GM19438 (cell line): ENCODE measurements around the gene LRIG1.

Source experiments
- ATAC-seq: cut with Tn5 transposase; IDR thresholded peaks from one replicate; pipeline ENCODE4 v1.9.1; 2021; ENCODE audit warnings: low read depth; ENCODE audit not compliant: unreplicated experiment

The LRIG1 gene

GRCh38 chr3:66451766-66452165, 49.1 kb downstream of the LRIG1 start:
- ATAC-seq, result no peak

- ATAC-seq, result no peak
Measured at GRCh38 chr3:66450390-66451022, 50.3 kb downstream of the LRIG1 start.

- ATAC-seq, result no peak
Measured at GRCh38 chr3:66449411-66449974, 51.3 kb downstream of the LRIG1 start.

GRCh38 chr3:66444146-66444644, 56.6 kb downstream of the LRIG1 start:
- ATAC-seq, result no peak

- ATAC-seq, result no peak
Measured at GRCh38 chr3:66443118-66443803, 57.6 kb downstream of the LRIG1 start.

- no peak for ATAC-seq
Measured at GRCh38 chr3:66442254-66443117, 58.3 kb downstream of the LRIG1 start.

GRCh38 chr3:66441692-66442091, 59.1 kb downstream of the LRIG1 start:
- ATAC-seq, result no peak

GRCh38 chr3:66441129-66441528, 59.7 kb downstream of the LRIG1 start:
- no peak for ATAC-seq

- ATAC-seq, result no peak
Measured at GRCh38 chr3:66439666-66440344, 61.0 kb downstream of the LRIG1 start.

- ATAC-seq, result no peak
Measured at GRCh38 chr3:66438046-66438445, 62.8 kb downstream of the LRIG1 start.

GRCh38 chr3:66437341-66437929, 63.4 kb downstream of the LRIG1 start:
- ATAC-seq, result no peak

GRCh38 chr3:66435989-66436388, 64.8 kb downstream of the LRIG1 start:
- ATAC-seq, result no peak

- no peak for ATAC-seq
Measured at GRCh38 chr3:66434726-66435125, 66.1 kb downstream of the LRIG1 start.

- ATAC-seq, result no peak
Measured at GRCh38 chr3:66433522-66433782, 67.4 kb downstream of the LRIG1 start.

GRCh38 chr3:66432767-66433521, 67.9 kb downstream of the LRIG1 start:
- no peak for ATAC-seq

GRCh38 chr3:66432041-66432766, 68.6 kb downstream of the LRIG1 start:
- ATAC-seq, result no peak

- no peak for ATAC-seq
Measured at GRCh38 chr3:66431494-66431893, 69.3 kb downstream of the LRIG1 start.

- ATAC-seq, result no peak
Measured at GRCh38 chr3:66430876-66431275, 69.9 kb downstream of the LRIG1 start.

- ATAC-seq, result no peak
Measured at GRCh38 chr3:66428733-66429132, 72.1 kb downstream of the LRIG1 start.
